Uterus (tissue), 2 donors: ENCODE results near the gene JARID2.

ENCODE experiments used
- POLR2A ChIP-seq, 2 donors: fragments of 450-650 bp; IDR thresholded peaks; one replicate each; pipeline ENCODE4 v1.6.1; 2016; ENCODE audit warnings: antibody characterized with exemption in 2 of 2, mild to moderate bottlenecking in 1 of 2, moderate library complexity in 1 of 2
- TF ChIP-seq, protein P1 (sequence below), 4 experiments: fragments of 200-600 bp in 2 of 4; fragments of 450-650 bp in 2 of 4; sonication (generic) in 2 of 4; IDR thresholded peaks; one replicate each; pipeline ENCODE4 v1.5.1; 2016 to 2019; ENCODE audit warnings: antibody characterized with exemption in 4 of 4, mild to moderate bottlenecking in 2 of 4, moderate library complexity in 1 of 4

DNA sequence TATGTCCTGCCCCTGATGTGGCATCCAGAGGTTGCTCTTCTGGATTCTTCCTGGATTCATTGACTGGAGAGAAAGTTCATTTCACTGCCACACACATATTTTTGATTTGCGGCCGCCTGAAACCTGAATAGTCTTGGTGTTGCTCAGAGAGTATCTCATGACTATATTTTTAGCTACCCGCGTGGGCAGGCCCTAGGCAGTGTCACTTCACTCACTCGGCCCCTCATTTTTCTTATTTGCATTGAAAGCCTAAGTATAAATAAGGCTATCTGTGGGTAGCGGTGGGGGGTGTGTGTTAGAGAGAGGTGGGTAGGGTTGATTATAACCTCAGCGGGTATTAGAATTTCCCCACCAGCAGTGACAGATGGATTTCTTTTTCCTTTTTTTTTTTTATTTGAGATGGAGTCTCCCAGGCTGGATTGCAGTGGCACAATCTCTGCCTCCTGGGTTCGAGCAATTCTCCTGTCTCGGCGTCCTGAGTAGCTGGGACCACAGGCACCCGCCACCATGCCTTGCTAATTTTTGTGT lies 113.5 kb downstream of the JARID2 start:
- no peak for TF ChIP-seq POLR2A (IDR thresholded peaks at IDR 0.05)
- TF ChIP-seq, protein P1, sequence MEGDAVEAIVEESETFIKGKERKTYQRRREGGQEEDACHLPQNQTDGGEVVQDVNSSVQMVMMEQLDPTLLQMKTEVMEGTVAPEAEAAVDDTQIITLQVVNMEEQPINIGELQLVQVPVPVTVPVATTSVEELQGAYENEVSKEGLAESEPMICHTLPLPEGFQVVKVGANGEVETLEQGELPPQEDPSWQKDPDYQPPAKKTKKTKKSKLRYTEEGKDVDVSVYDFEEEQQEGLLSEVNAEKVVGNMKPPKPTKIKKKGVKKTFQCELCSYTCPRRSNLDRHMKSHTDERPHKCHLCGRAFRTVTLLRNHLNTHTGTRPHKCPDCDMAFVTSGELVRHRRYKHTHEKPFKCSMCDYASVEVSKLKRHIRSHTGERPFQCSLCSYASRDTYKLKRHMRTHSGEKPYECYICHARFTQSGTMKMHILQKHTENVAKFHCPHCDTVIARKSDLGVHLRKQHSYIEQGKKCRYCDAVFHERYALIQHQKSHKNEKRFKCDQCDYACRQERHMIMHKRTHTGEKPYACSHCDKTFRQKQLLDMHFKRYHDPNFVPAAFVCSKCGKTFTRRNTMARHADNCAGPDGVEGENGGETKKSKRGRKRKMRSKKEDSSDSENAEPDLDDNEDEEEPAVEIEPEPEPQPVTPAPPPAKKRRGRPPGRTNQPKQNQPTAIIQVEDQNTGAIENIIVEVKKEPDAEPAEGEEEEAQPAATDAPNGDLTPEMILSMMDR (IDR thresholded peaks at IDR 0.05), result no peak
